ENCODE data around the gene RTRAF. TPM values are rescaled to one million over a fixed set of nuclear protein-coding genes. Genes with fewer than 3 reads are reported as not detected.

RTRAF gene
- polyA plus RNA-seq (106 to 255 TPM (median 196 TPM) in 3 replicates), polyA minus RNA-seq (35.4 to 98.9 TPM (median 54.1 TPM) in 3 replicates)
- 150 TPM for polyA plus RNA-seq (2011; ENCODE audit: low read depth)
- 132 and 225 TPM in 2 replicates for polyA plus RNA-seq (2011; cell fraction: cytosol; rRNA removed)
- polyA plus RNA-seq (2011; cell fraction: nucleus; rRNA removed): 56.6 and 75.0 TPM in 2 replicates
- 226 and 229 TPM in 2 replicates for polyA plus RNA-seq (2012; ENCODE audit: low replicate concordance)
- 166 TPM for polyA minus RNA-seq (2011; cell fraction: cytosol; rRNA and poly(A)+ RNA removed)
- 34.2 and 46.6 TPM in 2 replicates for polyA minus RNA-seq (2011; cell fraction: nucleus; rRNA and poly(A)+ RNA removed)

DNA sequence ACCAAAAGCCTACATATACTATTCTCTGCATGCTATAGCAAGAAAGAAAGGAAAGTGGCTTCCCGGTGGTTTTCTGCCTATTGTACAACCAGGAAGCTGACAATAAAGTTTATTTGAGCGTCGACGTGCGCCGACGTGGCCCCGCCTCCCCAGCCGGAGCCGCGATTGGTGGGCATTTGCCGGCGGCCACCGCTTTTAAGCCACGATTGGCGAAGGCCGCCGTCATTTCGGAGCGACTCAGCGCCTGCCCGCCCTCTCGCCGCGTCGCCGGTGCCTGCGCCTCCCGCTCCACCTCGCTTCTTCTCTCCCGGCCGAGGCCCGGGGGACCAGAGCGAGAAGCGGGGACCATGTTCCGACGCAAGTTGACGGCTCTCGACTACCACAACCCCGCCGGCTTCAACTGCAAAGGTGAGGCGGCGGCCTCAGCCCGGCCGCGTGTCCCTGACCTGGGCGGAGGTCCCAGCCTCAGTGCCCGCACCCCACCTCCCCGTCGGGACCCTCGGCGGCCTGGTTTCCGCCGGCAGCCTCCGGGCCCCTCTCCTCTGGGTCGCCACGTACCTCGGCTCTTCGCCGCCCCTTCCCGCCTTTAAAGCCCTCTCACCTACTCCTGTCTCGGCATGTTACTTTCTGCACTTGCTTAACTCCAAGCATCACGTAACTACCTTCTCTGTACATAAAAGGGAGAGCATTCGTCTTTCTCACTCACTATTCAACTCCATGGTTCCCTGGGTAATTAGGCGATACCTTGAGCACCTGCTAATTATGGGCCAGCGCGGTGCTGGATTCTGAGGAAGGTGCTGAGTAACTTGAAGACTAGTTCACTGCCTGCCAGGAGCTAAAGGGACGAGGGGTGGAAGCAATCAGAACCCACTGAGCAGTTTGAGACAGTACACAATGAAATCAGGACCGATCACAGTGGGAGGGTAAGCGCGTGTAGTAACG is at the start of gene RTRAF:
RTRAF (plus strand) TSS at position 254 of the 942 bp plus-strand sequence; CDS start at position 348, 94 bp downstream.
- FAIRE-seq: peak; percentile 32
- H3K79me2 ChIP-seq (ENCODE audit: control insufficient read depth, insufficient read depth, low read length): peaks cover 39% of the 10 kb centered on the region
- DNase-seq (ENCODE audit: low read depth, low spot score): peak; percentile 9

DNA sequence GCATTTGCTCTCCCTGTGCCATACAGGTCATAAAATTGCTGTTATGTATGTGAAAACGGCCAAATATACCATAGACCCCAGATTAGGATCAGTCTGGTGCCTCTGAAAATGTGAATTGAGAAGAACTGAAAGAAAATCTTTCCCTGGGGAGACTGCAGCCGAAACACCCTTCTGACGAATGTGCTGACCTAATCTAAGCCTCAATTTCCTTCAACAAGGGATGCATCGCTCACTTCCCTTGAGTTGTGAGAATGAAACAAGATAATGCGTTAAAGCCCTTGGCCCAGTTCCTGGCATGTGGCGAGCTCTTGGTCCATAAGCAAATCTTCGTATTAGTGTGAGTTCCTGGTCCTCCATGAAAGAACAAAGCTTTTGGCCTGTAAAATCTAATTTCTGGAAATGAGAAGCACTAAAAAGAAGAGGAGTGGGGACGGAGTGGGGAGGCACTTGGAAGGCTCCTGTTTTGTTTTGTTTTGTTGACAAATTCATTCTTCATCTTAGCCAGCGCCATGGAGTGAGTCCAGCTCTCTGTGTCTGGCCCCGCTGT is 49.5 kb upstream of the RTRAF start:
- no peak overlapping the region for H3K4me3 ChIP-seq (ENCODE audit: control insufficient read depth in 2 of 3, extremely low read depth in 1 of 3, insufficient read depth in 2 of 3, low read depth in 1 of 3, low read length in 3 of 3)
- no peaks in the 10 kb centered on the region for H3K4me1 ChIP-seq (ENCODE audit: control insufficient read depth, extremely low read depth, insufficient read depth, low read length)
- no peak overlapping the region for H3K9ac ChIP-seq (ENCODE audit: control insufficient read depth, extremely low read depth, insufficient read depth, low read length)
- dilution Hi-C loops (cut with MboI; ENCODE audit: extremely low pct_ligation_motif_present, low sequenced_read_pairs): no loop called here
- no peak overlapping the region for H2AFZ ChIP-seq (ENCODE audit: control insufficient read depth, low read length)
- no peaks in the 10 kb centered on the region for H3K36me3 ChIP-seq (ENCODE audit: control insufficient read depth in 2 of 2, extremely low read depth in 1 of 2, insufficient read depth in 2 of 2, low read length in 2 of 2)
- TF ChIP-seq CTCF (optimal IDR thresholded peaks at IDR 0.05 in 1 of 3, IDR thresholded peaks at IDR 0.05 in 1 of 3, conservative IDR thresholded peaks at IDR 0.05 in 1 of 3; ENCODE audit: extremely low read depth in 1 of 3, insufficient read depth in 2 of 3, low read length in 3 of 3) (no peak), EZH2 (IDR thresholded peaks at IDR 0.05; ENCODE audit: low read length) (no peak)
- H3K9me3 ChIP-seq (ENCODE audit: control insufficient read depth, low read depth, low read length): no peaks in the 10 kb centered on the region
- H3K27ac ChIP-seq (ENCODE audit: control insufficient read depth, insufficient read depth, low read length): no peak overlapping the region
- no peak for DNase-seq (ENCODE audit: low read depth, low spot score)
- no peak for FAIRE-seq
- no peaks in the 10 kb centered on the region for H3K79me2 ChIP-seq (ENCODE audit: control insufficient read depth, insufficient read depth, low read length)
- H3K27me3 ChIP-seq (ENCODE audit: control insufficient read depth, extremely low read depth, insufficient read depth, low read length): peaks cover 3% of the 10 kb centered on the region
- no peaks in the 10 kb centered on the region for H3K9me1 ChIP-seq (ENCODE audit: control insufficient read depth, extremely low read depth, insufficient read depth, low read length)
- no peaks in the 10 kb centered on the region for H4K20me1 ChIP-seq (ENCODE audit: control insufficient read depth, extremely low read depth, insufficient read depth, low read length)
- H3K4me2 ChIP-seq (ENCODE audit: control insufficient read depth, extremely low read depth, insufficient read depth, low read depth, low read length): no peak overlapping the region

More for the DNA sequence above, at the start of gene RTRAF:
- H3K9ac ChIP-seq (ENCODE audit: control insufficient read depth, extremely low read depth, insufficient read depth, low read length): peak within 1 kb of the TSS; percentile 77
- no peaks in the 10 kb centered on the region for H3K9me1 ChIP-seq (ENCODE audit: control insufficient read depth, extremely low read depth, insufficient read depth, low read length)
- peak within 1 kb of the TSS; percentile 97 for H2AFZ ChIP-seq (ENCODE audit: control insufficient read depth, low read length)
- H4K20me1 ChIP-seq (ENCODE audit: control insufficient read depth, extremely low read depth, insufficient read depth, low read length): no peaks in the 10 kb centered on the region
- TF ChIP-seq CTCF (optimal IDR thresholded peaks at IDR 0.05 in 1 of 3, IDR thresholded peaks at IDR 0.05 in 1 of 3, conservative IDR thresholded peaks at IDR 0.05 in 1 of 3; ENCODE audit: extremely low read depth in 1 of 3, insufficient read depth in 2 of 3, low read length in 3 of 3) (no peak), EZH2 (IDR thresholded peaks at IDR 0.05; ENCODE audit: low read length) (no peak)
- peak within 1 kb of the TSS; percentile 93 for H3K4me2 ChIP-seq (ENCODE audit: control insufficient read depth, extremely low read depth, insufficient read depth, low read depth, low read length)
- H3K4me1 ChIP-seq (ENCODE audit: control insufficient read depth, extremely low read depth, insufficient read depth, low read length): peaks cover 9% of the 10 kb centered on the region
- H3K36me3 ChIP-seq (ENCODE audit: control insufficient read depth in 2 of 2, extremely low read depth in 1 of 2, insufficient read depth in 2 of 2, low read length in 2 of 2): peaks cover 3 to 9% of the 10 kb centered on the region in 2 experiments
- H3K27ac ChIP-seq (ENCODE audit: control insufficient read depth, insufficient read depth, low read length): peak within 1 kb of the TSS; percentile 72
- no peaks in the 10 kb centered on the region for H3K27me3 ChIP-seq (ENCODE audit: control insufficient read depth, extremely low read depth, insufficient read depth, low read length)
- no peaks in the 10 kb centered on the region for H3K9me3 ChIP-seq (ENCODE audit: control insufficient read depth, low read depth, low read length)
- dilution Hi-C loops (cut with MboI; ENCODE audit: extremely low pct_ligation_motif_present, low sequenced_read_pairs): no loop called here
- H3K4me3 ChIP-seq (ENCODE audit: control insufficient read depth in 2 of 3, extremely low read depth in 1 of 3, insufficient read depth in 2 of 3, low read depth in 1 of 3, low read length in 3 of 3): peak within 1 kb of the TSS; percentile 80 to 95 (median 92)
